Activated T-helper 9 cell treated with anti-CD3 and anti-CD28 coated beads, Interleukin-2, amount 50 U/mL, for 16 hours (primary cell): ENCODE data around the gene TNIK.
"Not testable (repeated sequence)": the region's sequence is repeated elsewhere in the genome, so short reads cannot be mapped to it uniquely, and the experiment has no call there.

ENCODE experiments used
- DNase-seq: peaks from one replicate; pipeline ENCODE4 v3.0.0-alpha.2; 2020; ENCODE audit warnings: low read depth

Gene TNIK

GRCh38 chr3:171445620-171446204 lies 14.5 kb downstream of the TNIK start:
- DNase-seq: no peak

GRCh38 chr3:171444001-171444690 lies 16.1 kb downstream of the TNIK start:
- DNase-seq: no peak

GRCh38 chr3:171443211-171443957 lies 16.8 kb downstream of the TNIK start:
- no peak for DNase-seq

- DNase-seq: no peak
Measured at GRCh38 chr3:171442184-171442583, 18.0 kb downstream of the TNIK start.

GRCh38 chr3:171441381-171441780 lies 18.8 kb downstream of the TNIK start:
- no peak for DNase-seq

GRCh38 chr3:171439996-171440395 lies 20.2 kb downstream of the TNIK start:
- DNase-seq: no peak

- no peak for DNase-seq
Measured at GRCh38 chr3:171437115-171437756, 23.0 kb downstream of the TNIK start.

- DNase-seq: no peak
Measured at GRCh38 chr3:171436380-171436779, 23.8 kb downstream of the TNIK start.

- DNase-seq: no peak
Measured at GRCh38 chr3:171435757-171436156, 24.4 kb downstream of the TNIK start.

GRCh38 chr3:171435143-171435542 lies 25.1 kb downstream of the TNIK start:
- no peak for DNase-seq

GRCh38 chr3:171432548-171432947 lies 27.7 kb downstream of the TNIK start:
- DNase-seq: no peak

GRCh38 chr3:171431550-171431949 lies 28.7 kb downstream of the TNIK start:
- no peak for DNase-seq

GRCh38 chr3:171430530-171430929 lies 29.7 kb downstream of the TNIK start:
- DNase-seq: no peak

- DNase-seq: no peak
Measured at GRCh38 chr3:171429635-171430034, 30.6 kb downstream of the TNIK start.

GRCh38 chr3:171428892-171429291 lies 31.3 kb downstream of the TNIK start:
- DNase-seq: no peak

- no peak for DNase-seq
Measured at GRCh38 chr3:171428321-171428787, 31.9 kb downstream of the TNIK start.

GRCh38 chr3:171427771-171428320 lies 32.4 kb downstream of the TNIK start:
- DNase-seq: no peak

- not testable (repeated sequence) for DNase-seq
Measured at GRCh38 chr3:171424063-171424462, 36.1 kb downstream of the TNIK start.

GRCh38 chr3:171422855-171423254 lies 37.4 kb downstream of the TNIK start:
- DNase-seq: not testable (repeated sequence)

GRCh38 chr3:171420667-171421066 lies 39.5 kb downstream of the TNIK start:
- DNase-seq: no peak

- DNase-seq: no peak
Measured at GRCh38 chr3:171419457-171419856, 40.7 kb downstream of the TNIK start.

- DNase-seq: no peak
Measured at GRCh38 chr3:171417813-171418212, 42.4 kb downstream of the TNIK start.
